ENCODE measurements around the gene LDLR.

DNA sequence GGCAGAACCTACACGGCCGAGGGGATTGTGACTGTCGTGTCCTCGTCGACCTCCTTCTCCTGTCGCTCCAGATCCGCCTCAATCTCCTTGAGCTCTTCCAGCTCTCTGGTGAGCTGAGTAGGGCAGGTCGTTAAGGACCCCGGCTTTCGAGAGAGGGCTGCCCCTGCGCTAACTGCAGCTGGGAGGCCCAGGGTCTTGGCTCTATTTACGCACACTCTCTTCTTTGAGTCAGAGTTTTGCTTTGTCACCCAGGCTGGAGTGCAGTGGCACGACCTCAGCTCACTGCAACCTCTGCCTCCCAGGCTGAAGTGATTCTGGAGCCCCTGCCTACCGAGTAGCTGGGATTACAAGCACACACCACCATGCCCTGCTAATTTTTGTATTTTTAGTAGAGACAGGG lies 58.7 kb downstream of the LDLR start:
- TF ChIP-seq EZH2 (IDR thresholded peaks at IDR 0.05) = no peak
- no peak for TF ChIP-seq POLR2AphosphoS5 (IDR thresholded peaks at IDR 0.05; ENCODE audit: borderline replicate concordance, low read depth, low read length)
- TF ChIP-seq FOXP2 (optimal IDR thresholded peaks at IDR 0.05; ENCODE audit: control extremely low read depth, extremely low read length, insufficient read depth) = no peak
